ENCODE measurements around the gene PCDHGB7.
"Not testable (repeated sequence)": the region's sequence is repeated elsewhere in the genome, so short reads cannot be mapped to it uniquely, and the experiment has no call there.

Gene PCDHGB7

DNA sequence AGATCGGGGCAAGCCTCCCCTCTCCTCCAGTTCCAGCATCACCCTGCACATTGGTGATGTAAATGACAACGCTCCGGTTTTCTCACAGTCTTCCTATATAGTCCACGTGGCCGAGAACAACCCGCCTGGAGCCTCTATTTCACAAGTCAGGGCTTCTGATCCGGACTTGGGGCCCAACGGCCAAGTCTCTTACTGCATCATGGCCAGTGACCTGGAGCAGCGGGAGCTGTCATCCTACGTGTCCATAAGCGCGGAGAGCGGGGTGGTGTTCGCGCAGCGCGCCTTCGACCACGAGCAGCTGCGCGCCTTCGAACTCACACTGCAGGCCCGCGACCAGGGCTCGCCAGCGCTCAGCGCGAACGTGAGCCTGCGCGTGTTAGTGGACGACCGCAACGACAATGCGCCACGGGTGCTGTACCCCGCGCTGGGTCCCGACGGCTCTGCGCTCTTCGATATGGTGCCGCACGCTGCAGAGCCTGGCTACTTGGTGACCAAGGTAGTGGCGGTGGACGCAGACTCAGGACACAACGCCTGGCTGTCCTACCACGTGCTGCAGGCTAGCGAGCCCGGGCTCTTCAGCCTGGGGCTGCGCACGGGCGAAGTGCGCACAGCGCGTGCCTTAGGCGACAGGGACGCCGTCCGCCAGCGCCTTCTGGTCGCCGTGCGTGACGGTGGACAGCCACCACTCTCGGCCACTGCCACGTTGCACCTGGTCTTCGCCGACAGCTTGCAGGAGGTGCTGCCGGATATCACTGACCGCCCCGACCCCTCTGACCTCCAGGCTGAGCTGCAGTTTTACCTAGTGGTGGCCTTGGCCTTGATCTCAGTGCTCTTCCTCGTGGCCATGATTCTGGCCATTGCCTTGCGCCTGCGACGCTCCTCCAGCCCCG is 28.1 kb upstream of the PCDHGB7 start:
- DNase-seq (ENCODE audit: low read depth) = no peak
- TF ChIP-seq, protein P1, sequence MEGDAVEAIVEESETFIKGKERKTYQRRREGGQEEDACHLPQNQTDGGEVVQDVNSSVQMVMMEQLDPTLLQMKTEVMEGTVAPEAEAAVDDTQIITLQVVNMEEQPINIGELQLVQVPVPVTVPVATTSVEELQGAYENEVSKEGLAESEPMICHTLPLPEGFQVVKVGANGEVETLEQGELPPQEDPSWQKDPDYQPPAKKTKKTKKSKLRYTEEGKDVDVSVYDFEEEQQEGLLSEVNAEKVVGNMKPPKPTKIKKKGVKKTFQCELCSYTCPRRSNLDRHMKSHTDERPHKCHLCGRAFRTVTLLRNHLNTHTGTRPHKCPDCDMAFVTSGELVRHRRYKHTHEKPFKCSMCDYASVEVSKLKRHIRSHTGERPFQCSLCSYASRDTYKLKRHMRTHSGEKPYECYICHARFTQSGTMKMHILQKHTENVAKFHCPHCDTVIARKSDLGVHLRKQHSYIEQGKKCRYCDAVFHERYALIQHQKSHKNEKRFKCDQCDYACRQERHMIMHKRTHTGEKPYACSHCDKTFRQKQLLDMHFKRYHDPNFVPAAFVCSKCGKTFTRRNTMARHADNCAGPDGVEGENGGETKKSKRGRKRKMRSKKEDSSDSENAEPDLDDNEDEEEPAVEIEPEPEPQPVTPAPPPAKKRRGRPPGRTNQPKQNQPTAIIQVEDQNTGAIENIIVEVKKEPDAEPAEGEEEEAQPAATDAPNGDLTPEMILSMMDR (IDR thresholded peaks at IDR 0.05; ENCODE audit: insufficient read depth, low read depth, low read length, missing control alignments) = no peak

GRCh38 chr5:141392429-141393198 is 24.9 kb upstream of the PCDHGB7 start, which contains the start of gene PCDHGA8:
Gene PCDHGA8 (plus strand): TSS chr5:141392633. CDS start chr5:141392814, 181 bp downstream.
- H3K4me3 ChIP-seq (ENCODE audit: low read length) = no peak within 1 kb of the TSS

More for the DNA sequence above, 28.1 kb upstream of the PCDHGB7 start:
- no peak overlapping the region for H3K4me3 ChIP-seq (ENCODE audit: low read length)

DNA sequence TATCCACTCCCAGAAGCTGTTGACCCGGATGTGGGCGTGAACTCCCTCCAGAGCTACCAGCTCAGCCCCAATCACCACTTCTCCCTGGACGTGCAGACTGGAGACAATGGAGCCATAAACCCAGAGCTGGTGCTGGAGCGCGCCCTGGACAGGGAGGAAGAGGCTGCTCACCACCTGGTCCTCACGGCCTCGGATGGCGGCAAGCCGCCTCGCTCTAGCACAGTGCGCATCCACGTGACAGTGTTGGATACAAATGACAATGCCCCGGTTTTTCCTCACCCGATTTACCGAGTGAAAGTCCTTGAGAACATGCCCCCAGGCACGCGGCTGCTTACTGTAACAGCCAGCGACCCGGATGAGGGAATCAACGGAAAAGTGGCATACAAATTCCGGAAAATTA is 24.2 kb upstream of the PCDHGB7 start:
- TF ChIP-seq, protein P1 (IDR thresholded peaks at IDR 0.05; ENCODE audit: insufficient read depth, low read depth, low read length, missing control alignments) = no peak
- no peak overlapping the region for H3K4me3 ChIP-seq (ENCODE audit: low read length)
- no peak for DNase-seq (ENCODE audit: low read depth)

More at GRCh38 chr5:141392429-141393198, 24.9 kb upstream of the PCDHGB7 start, which contains the start of gene PCDHGA8:
- no peak for DNase-seq (ENCODE audit: low read depth)
- TF ChIP-seq, protein P1 (IDR thresholded peaks at IDR 0.05; ENCODE audit: insufficient read depth, low read depth, low read length, missing control alignments) = no peak

DNA sequence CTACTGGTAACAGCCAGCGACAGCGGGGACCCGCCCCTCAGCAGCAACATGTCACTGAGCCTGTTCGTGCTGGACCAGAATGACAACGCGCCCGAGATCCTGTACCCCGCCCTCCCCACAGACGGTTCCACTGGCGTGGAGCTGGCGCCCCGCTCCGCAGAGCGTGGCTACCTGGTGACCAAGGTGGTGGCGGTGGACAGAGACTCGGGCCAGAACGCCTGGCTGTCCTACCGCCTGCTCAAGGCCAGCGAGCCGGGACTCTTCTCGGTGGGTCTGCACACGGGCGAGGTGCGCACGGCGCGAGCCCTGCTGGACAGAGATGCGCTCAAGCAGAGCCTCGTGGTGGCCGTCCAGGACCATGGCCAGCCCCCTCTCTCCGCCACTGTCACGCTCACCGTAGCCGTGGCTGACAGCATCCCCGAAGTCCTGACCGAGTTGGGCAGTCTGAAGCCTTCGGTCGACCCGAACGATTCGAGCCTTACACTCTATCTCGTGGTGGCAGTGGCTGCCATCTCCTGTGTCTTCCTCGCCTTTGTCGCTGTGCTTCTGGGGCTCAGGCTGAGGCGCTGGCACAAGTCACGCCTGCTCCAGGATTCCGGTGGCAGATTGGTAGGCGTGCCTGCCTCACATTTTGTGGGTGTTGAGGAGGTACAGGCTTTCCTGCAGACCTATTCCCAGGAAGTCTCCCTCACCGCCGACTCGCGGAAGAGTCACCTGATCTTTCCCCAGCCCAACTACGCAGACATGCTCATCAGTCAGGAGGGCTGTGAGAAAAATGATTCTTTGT is 22.9 kb upstream of the PCDHGB7 start:
- not testable (repeated sequence) for H3K4me3 ChIP-seq (ENCODE audit: low read length)

GRCh38 chr5:141397756-141398551 is 19.5 kb upstream of the PCDHGB7 start, which contains the start of gene PCDHGB5:
Gene PCDHGB5 (plus strand): TSS chr5:141397947. CDS start chr5:141398128, 181 bp downstream.
- peak within 1 kb of the TSS; percentile 48 for H3K4me3 ChIP-seq (ENCODE audit: low read length)
- peak; percentile 59 for DNase-seq (ENCODE audit: low read depth)

More for the DNA sequence above, 22.9 kb upstream of the PCDHGB7 start:
- DNase-seq (ENCODE audit: low read depth) = not testable (repeated sequence)

GRCh38 chr5:141398608-141399007 is 18.9 kb upstream of the PCDHGB7 start:
- TF ChIP-seq, protein P1 (IDR thresholded peaks at IDR 0.05; ENCODE audit: insufficient read depth, low read depth, low read length, missing control alignments) = no peak
- H3K4me3 ChIP-seq (ENCODE audit: low read length) = no peak overlapping the region
- no peak for DNase-seq (ENCODE audit: low read depth)

More at GRCh38 chr5:141397756-141398551, 19.5 kb upstream of the PCDHGB7 start, which contains the start of gene PCDHGB5:
- TF ChIP-seq, protein P1 (IDR thresholded peaks at IDR 0.05; ENCODE audit: insufficient read depth, low read depth, low read length, missing control alignments) = peak; percentile 66

Data from epithelial cell of esophagus (primary cell).